ENCODE data around the gene TRDMT1. TPM values are rescaled to one million over a fixed set of nuclear protein-coding genes. Genes with fewer than 3 reads are reported as not detected.

The TRDMT1 gene
- total RNA-seq, 1 donor from 2014 or later, result 4.9 TPM

DNA sequence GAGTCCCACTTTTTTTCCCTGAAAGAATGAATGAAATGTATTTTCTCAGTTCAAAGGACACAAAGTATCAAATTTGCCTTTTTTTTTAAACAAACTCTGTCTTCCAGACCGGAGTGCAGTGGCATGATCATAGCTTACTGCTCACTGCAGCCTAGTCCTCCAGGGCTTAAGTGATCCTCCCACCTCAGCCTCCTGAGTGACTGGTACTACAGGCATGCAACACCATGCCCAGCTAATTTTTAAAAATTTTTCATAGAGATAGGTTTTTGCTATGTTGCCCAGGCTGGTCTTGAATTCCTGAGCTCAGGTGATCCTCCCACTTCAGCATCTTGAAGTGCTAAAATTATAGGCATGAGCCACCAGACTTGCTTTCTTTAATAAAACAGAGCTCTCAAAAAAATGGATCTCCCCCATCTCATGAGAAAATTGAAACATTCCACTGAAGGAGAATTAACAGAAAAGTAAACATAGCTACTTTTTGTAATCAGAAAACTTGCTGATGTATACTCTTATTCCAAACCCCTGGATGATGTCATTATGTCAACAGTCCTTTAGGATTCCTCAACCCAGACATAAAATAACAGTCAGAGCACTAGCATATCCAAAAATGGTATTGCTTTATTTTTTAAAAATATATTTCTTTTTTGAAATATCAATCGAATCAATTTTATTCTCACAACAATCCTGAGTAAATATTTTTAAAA, 12.3 kb upstream of the TRDMT1 start:
- DNase-seq (ENCODE audit: low read depth, low spot score), result no peak

DNA sequence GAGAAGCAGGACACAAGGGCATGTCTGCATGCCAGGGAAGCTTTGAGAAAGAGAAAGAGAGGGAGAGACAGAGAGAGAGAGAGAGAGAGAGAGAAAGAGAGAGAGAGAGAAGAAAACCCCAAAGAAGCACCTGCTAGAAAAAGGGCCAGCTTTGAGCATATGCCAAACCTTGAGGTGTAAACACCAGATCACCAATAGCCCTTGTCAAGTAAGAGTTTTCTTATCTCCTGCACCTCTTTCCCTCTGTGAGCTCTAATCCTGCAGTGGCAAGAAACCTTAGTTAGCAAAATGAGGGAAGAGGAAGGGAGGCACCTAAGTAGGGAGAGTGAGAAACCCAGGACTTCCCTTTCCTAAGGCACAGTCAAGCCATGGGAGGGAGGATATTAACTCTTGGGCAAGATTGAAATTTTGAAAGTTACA, 11.3 kb upstream of the TRDMT1 start:
- no peak for DNase-seq (ENCODE audit: low read depth, low spot score)

DNA sequence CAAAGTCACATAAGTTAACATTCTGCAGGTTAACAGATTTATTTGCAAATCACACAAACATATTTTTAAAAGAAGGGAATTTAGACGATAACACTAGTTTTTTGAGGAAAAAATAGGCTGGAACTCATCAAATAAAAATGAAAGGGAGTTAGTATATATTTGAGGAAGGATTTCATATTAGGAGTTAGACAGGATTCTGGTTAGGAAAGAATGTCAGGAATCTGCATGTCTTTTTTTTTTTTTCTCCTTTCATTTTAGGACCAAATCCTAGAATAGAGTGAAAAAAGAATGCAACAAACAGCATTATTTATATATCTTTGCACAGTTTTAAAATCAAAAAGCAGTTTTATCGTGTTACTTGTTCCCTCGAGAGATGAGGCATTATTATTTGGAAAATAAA, 8.9 kb upstream of the TRDMT1 start:
- no peak for DNase-seq (ENCODE audit: low read depth, low spot score)

DNA sequence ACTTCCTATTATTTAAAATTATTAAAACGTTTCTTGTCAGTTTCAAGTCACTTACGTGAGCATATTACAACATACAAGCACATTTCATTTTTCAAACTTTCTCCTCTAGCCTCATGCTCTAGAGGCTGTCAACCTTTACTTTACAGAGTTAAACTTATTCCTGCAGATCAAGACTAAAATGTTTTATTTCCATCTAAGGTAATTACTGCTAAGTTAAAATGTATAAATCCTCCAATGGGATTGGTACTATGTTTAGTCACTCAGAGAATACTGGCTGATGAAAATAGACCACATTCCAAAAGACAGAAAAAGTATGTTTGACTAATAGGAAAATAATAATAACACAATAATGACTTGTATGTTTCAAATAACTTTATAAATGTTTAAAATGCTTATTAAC, 8.4 kb upstream of the TRDMT1 start:
- DNase-seq (ENCODE audit: low read depth, low spot score), result no peak

DNA sequence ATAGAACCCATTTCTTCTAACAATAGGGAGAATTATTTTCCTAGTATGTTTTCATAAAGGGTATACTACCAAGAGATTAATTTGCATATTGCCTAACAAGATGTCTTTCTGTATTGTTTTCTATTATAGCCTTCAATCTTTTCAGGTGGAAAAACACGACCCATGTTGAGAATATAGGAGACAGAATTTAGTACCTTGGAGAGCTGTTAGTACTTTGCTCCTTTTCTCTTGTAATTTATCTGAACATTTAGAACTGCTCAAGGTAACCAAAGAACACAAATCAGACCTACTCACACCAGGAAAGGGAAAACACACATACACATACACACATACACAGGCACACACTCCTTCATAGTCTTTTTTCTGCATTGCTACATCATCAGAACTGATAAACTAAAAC, 7.8 kb upstream of the TRDMT1 start:
- DNase-seq (ENCODE audit: low read depth, low spot score), result no peak

DNA sequence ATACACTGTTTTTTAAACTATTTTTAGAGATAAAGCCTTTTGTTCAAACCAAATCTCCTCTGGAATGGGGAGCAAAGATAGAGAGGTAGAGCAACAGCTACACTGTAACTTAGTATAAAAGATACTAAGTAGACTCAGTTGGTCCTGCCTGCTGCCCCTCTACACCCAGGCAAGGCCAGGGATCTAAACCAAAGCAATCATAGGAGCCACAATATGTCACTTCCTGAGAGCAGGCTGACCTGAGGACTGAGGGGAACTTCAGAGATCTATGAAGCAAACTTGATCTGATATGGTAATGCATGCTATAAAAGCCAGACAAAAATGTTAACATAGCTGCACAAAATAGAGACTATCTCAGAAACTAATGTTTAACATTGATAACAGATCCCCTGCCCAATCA, 7.0 kb upstream of the TRDMT1 start:
- DNase-seq (ENCODE audit: low read depth, low spot score), result no peak

DNA sequence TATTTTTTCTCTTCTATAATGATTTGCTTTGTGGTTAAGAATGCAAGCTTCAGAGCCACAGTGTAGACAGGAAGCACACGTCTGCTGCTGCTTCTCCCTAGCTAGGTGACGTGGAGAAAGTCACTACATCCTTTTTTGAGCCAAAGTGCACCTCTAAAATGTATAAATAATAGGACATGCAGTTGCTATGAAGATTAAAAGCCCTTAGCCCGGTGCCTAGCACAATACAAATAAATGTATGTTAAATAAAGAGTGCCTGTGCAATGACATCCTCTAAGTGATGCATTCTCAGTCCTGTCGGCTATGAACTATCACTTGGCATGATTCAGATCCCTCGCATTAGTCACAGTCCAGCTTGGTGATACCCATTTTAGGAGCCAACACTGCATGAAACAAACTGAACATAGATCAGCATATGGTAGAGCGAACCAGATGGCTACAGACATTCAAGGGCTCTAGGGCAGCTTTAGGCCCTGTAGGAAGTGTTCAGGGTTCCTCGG, 4.8 kb upstream of the TRDMT1 start:
- no peak for DNase-seq (ENCODE audit: low read depth, low spot score)

DNA sequence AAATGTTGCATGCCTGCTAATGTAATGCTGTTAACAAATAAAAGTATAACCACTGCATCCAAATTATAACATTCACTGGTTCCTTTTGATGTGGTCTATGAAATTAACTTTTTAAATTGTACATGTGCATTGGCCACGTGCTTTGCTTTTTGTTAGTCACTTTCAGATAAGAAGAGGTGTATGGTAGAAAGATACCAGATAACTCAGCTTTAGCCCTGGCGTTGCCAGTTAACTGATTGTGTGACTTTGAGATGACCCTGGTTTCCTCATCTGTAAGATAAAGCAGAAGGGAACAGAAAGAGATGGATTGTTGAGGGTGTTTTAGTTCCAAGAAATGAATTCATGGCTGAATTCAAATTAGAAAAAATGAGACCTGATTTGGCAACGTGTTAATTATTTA, 1.9 kb upstream of the TRDMT1 start:
- no peak for DNase-seq (ENCODE audit: low read depth, low spot score)

DNA sequence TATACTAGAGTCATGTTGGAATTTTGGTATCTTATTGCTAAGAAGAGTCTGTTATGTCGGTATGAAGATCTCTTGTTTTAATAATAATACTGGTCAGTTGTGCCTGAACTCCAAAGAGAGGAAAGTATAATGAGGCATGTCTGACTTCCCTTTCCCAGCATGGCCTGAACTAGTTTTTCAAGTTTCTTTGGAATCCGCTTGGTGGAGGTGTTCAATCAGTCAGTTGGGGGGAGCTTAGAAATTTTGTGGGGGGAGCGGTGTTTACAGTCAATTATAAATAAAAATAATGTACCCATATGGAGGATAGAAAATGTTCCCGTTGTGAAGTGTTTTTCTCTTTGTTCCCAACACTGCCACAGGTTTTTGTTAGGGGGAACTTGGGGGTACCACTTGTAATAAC, 1.5 kb upstream of the TRDMT1 start:
- no peak for DNase-seq (ENCODE audit: low read depth, low spot score)

DNA sequence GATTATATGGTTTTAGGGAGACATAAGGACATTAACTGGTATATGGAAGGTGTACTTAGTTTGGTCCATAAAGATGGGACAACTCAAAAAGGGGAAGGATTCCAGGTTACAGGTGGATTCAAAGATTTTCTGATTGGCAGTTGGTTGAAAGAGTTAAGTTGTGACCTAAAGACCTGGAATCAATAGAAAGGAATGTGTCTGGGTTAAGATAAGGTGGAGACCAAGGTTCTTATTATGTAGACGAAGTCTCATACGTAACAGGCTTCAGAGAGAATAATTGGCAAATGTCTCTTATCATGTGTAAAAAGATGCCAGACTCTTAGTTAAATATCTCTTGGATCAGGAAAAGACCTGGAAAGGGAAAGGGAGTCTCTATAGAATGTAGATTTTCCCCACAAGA, 1.0 kb upstream of the TRDMT1 start:
- no peak for DNase-seq (ENCODE audit: low read depth, low spot score)

DNA sequence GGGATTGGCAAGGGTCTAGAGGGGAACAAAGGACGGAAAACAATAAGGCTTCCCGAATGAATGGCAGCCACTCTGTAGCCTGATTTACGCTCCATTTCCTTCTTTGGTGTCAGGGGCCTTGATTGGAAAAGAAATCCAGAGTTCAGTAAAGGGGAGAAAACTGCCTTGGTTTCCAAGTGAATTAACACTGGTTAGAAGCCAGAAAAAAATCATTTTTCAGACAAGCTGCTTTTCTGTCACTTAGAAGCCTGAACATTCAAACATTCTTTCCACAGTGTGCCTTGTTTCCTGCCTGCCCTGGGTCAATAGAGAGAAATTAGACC, 283 bp upstream of the TRDMT1 start:
- DNase-seq (ENCODE audit: low read depth, low spot score), result no peak

DNA sequence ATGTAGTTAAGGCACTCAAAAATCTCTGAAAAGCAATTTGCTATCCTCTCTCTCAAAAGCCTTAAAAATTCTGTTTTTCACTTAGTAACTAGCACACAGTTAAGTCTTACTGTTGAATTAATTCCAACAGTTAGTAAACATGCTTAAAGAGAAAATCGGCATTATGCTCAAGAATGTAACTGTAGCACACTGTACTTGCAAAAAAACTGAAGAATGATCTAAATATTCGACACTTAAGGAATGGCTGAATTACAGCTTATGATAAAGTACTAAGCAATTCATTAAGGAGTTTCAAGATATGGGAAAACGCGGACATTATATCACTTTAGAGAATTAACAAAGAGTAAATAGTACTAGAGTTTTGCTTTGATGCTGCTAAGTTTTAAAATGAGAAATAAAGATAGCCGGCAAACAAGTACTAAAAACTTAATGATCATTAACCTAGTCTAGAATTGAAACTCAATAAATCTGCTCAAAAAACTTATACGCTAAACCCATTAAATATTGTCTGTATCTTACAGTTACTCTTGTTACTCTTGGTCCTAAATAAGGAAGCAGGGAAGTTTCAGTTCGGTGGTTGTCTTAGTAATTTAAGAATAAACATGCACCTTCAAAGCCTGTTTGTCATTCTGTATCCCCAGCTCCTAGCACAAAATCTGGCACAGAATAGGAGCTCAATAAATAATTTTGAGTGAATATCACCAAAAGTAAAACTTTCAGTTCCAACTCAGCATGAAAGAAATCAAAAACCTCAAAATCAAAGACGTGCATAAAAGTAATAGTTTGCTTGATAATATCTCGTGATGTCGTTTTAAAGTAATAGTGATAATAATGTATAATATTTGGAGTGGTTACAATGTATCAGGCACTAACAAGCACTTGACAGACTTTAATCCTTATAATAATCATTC, 1.2 kb downstream of the TRDMT1 start:
- no peak for DNase-seq (ENCODE audit: low read depth, low spot score)

DNA sequence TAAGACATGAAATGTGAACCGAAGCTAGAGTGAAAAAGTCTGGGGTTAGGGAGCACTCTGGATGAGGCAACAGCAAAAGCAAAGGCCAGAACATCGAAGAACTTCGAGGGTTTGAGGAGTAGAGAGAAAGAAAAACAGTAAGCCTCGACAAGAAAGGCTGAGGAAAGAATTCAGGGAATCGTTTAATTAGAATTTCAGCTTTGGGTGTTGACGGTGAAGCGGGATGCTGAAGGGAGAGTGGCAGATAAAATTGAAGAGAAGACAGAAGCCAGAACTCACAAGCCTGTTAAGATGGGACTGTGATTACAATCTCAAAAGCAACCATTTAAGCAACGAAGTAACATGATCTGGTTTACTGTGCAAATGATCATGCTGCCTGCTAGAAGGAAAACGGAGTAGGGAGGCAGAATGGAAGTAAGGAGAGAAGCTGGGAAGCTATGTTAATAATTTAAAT, 2.1 kb downstream of the TRDMT1 start:
- DNase-seq (ENCODE audit: low read depth, low spot score), result no peak

DNA sequence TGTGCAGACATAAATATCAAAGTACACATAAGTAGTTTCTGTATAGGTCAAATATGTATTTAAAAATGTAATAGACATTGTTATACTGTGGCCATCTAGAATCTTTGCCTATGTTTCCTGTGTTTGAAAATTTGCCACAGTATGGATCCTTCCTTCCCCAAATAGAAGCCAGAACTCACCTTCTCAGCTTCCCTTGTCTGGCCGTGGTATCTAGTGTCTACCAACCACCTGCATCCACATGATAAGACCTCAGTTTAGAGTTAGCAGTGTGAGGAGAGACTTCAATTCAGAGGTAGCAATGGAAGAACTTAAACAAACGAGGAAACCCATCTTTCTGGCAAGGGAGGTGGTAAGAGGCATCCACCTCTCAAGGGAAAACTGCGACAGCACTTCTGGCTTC, 4.9 kb downstream of the TRDMT1 start:
- DNase-seq (ENCODE audit: low read depth, low spot score), result no peak

DNA sequence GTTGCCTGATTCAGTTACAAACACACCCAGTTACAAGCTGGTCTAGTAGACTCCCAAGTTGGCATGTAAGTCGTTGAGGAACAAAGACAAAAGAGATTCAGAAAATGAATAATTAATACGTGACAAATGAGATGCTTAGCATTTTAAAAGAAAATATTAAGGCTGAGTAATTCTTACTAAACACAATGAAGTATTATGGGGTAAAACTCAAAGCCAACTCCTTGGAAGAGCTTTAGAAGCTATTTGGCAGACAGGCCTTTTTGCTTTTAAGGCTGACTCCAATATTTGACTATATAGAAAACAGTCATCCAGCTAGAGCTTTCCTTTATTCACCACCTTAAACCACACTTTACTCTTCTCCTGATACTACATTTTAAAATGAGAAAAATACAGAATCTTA, 5.4 kb downstream of the TRDMT1 start:
- no peak for DNase-seq (ENCODE audit: low read depth, low spot score)

DNA sequence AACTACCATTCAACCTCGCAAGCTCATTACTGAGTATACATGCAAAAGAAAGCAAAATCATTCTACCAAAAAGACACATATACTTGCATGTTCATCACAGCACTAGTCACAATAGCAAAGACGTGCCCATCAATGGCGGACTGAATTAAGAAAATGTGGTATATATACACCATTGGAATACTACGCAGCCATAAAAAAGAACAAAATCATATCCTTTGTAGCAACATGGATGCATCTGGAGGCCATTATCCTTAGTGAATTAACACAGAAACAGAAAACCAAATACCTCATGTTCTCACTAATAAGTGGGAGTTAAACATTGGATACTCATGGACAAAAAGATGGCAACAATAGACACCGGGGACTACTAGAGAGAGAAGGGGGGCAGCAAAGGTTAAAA, 6.4 kb downstream of the TRDMT1 start:
- DNase-seq (ENCODE audit: low read depth, low spot score), result no peak

DNA sequence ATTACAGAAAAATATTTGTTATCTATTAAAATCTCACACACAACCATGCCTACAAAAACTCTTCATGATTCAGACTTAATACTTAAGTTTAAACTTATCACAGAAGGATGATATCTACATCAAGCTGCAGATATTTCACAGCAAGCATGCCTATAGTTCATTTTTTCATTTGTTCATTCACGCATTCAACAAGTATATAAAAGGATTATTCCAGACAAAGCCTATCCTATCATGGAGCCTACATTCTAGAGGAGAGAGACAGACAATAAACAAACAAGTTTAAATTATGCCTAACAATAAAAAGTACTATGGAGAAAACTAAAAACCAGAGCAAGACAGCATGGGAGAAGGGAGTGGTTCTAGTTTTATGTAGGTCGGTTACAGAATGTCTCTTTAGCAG, 10.9 kb downstream of the TRDMT1 start:
- DNase-seq (ENCODE audit: low read depth, low spot score), result no peak

DNA sequence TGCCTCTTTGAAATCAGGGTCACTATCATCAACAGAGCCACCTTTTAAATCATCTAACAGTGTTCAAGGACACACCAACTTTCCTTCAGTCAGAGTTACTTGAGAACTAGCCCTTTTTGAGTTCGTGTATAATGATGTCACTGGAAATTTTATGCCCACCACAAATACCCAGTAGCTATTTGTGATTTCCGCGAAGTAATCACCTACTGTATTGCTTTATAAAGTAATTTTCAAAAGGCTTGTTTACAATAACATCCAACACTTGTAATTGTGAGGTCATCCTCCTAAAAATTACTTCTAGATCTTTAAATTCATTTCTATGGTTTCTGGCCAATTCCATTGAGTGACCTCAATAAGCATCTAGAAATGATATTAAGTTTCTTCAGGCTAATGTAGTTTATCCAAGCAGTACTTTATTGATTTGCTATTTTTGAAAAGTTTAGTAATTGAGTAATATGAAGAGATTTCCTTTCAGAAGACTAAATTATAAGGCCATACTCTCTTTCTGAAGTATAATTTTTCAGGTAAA, 12.8 kb downstream of the TRDMT1 start:
- no peak for DNase-seq (ENCODE audit: low read depth, low spot score)

DNA sequence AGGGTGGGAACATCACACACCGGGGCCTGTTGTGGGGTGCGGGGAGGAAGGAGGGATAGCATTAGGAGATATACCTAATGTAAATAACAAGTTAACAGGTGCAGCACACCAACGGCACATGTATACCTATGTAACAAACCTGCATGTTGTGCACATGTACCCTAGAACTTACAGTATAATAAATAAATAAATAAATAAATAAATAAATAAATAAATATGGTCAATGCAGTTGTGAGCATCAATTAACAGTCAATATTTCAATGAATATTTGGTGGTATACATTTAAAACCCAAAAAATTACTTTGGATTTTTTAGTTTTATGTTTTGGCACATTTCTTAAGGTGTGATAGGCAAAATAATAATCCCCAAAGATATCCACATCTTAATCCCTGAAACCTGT, 15.6 kb downstream of the TRDMT1 start:
- no peak for DNase-seq (ENCODE audit: low read depth, low spot score)

DNA sequence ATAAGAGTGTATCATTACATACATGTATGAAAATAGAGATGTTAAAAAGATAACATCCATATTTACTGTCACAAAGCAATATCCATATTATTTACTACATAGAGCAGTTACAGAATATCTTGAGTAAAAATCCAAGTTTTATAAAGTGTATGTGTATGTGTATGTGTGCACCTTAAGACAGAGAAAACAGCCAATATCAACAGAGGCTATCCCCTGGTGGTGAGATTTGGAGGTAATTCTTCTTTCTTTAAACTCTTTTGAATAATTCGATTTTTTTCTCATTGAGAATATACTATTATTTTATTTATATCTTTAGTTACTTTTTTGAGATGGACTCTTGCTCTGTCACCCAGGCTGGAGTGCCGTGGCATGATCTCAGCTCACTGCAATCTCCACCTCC, 18.4 kb downstream of the TRDMT1 start:
- DNase-seq (ENCODE audit: low read depth, low spot score), result no peak

DNA sequence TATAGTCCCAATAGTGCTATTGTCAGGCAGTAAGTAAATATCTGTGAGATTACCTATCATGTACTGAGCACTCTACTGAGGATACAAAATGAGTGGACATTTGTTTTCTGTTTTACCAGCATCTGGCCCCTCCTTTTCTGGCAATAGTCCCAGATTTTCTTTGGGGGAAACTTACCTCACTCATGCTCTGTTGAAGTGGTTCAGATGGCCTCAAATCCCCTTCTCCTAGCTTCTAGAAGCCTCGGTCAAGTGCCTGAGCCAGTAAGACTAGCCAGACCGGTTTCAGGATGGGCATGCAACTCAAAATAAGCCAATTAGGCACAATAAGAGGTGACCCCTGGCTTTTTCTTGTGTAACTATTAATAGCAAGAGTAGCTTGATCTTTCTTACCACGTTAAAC, 19.7 kb downstream of the TRDMT1 start:
- DNase-seq (ENCODE audit: low read depth, low spot score), result no peak

DNA sequence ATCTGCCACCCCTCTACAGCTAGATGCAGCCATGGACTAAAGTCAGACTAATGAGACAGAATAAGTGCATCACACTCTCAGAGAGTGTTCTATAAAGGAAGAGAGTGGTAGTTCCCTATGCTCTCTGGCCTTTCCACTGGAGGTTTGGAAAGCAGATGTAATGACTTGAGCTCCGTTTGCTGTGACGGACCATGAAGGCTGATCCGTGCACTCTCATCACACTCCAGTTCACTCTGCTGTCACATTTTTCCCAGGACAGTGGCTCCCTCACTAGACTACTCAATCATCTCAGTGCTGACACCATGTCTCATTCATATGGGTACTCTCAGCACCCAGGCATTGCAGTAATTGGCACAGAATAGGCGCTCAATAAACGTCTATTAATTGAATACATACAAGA, 20.4 kb downstream of the TRDMT1 start:
- DNase-seq (ENCODE audit: low read depth, low spot score), result no peak

DNA sequence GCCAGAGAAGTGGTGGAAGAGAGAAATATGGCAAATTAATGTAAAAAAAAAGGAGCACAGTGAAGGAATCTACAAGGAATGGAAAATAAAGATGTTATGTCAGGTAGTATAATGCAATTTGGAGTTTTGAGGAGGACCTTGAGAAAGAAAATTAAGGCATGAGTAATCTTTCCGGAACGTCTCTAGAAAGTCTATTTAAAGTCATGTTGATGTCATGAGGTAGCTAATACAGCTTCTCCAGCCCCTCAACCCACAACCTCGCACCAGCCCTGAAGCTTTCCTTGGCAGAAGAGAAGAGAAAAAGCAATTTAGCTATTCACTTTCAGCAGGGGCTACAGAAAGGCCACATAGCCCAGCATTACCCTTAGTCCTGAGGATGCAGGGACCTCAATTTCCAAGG, 22.5 kb downstream of the TRDMT1 start:
- DNase-seq (ENCODE audit: low read depth, low spot score), result no peak
